Lower leg skin (tissue), 4 donors: Measurements from ENCODE around the gene KCNC1. TPM values are rescaled to one million over a fixed set of nuclear protein-coding genes. Genes with fewer than 3 reads are reported as not detected.

Source experiments
- DNase-seq, 2 donors: peaks; one replicate each; pipeline ENCODE4 v3.0.0-alpha.2; 2019; ENCODE audit warnings: low spot score in 2 of 2
- H3K4me3 ChIP-seq: fragments of 200-600 bp; sonication (generic); 2 replicates; pipeline ENCODE4 v1.5.1; 2017; ENCODE audit warnings: mild to moderate bottlenecking, low read depth; ENCODE audit not compliant: poor library complexity, severe bottlenecking
- CTCF ChIP-seq, 3 donors: fragments of 450-650 bp; IDR thresholded peaks; one replicate each; pipeline ENCODE4 v1.5.1; 2016; ENCODE audit warnings: antibody characterized with exemption in 3 of 3, mild to moderate bottlenecking in 3 of 3, moderate library complexity in 2 of 3
- POLR2A ChIP-seq, 2 donors: fragments of 450-650 bp; IDR thresholded peaks; one replicate each; pipeline ENCODE4 v1.6.1; 2016 to 2017; ENCODE audit warnings: antibody characterized with exemption in 2 of 2, mild to moderate bottlenecking in 1 of 2, moderate library complexity in 1 of 2
- WGBS, 2 donors: methylation state at CpG; one replicate each; pipeline ENCODE4 v1.1.5; 2018; 5-methylcytosine and 5-hydroxymethylcytosine counted together
- intact Hi-C: fragments of 100-400 bp; cut with DNase I; formaldehyde crosslinking; loops from one replicate; pipeline ENCODE4 v1.15.0; 2023; ENCODE audit warnings: low total_unique reads
- total RNA-seq, 4 donors: library from RNA; depleted of rRNA; stranded (reverse); fragments of >200 nt; gene quantifications; one replicate each; pipeline ENCODE4 v1.1.0, GENCODE V29; 2016

Gene KCNC1
- total RNA-seq, 4 donors from 2014 or later: 0.06 TPM; not detected in 3

DNA sequence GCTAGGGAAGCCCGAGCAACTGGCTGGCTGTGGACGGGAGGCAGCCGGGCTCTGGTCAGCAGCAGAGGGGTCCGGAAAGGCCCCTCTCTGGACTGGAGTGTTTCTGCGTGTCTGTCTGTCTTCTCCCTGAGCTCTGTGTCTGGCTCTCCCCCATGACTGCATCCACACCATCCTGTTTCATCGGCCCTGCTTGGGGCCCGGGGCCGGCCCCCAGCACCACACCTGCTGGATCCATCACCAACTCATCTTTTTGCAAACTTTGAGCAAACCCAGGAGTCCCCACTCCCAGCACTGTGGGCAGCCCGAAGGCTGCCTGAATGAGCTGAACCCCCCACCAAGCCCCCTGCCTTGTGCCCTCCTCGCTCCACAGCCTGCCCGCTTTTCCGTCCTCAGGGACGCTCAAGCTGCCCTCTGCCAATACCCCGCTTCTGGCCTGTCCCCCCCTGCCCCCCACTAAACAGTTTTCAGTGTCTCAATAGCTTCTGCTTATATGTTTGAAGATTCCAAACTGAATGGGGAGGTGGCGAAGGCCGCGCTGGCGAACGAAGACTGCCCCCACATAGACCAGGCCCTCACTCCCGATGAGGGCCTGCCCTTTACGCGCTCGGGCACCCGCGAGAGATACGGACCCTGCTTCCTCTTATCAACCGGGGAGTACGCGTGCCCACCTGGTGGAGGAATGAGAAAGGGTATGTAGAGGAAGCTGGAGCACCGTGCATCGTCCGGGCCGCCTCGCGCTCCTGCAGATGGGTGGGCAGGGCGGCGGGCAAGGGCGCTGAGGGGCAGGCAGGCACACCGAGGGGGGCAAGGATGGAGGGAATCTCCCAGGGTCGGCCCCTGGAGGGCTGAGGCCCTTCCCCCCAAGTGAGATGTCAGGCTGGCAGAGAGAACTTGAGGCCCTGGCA is 44.6 kb downstream of the KCNC1 start:
- no peak overlapping the region for H3K4me3 ChIP-seq
- TF ChIP-seq POLR2A (IDR thresholded peaks at IDR 0.05) (no peak), CTCF (IDR thresholded peaks at IDR 0.05) (no peak)
- WGBS, 2 donors: 94% methylated on average over 40 of the region's 40 CpGs
- no peak for DNase-seq
- intact Hi-C loops: no loop called here

DNA sequence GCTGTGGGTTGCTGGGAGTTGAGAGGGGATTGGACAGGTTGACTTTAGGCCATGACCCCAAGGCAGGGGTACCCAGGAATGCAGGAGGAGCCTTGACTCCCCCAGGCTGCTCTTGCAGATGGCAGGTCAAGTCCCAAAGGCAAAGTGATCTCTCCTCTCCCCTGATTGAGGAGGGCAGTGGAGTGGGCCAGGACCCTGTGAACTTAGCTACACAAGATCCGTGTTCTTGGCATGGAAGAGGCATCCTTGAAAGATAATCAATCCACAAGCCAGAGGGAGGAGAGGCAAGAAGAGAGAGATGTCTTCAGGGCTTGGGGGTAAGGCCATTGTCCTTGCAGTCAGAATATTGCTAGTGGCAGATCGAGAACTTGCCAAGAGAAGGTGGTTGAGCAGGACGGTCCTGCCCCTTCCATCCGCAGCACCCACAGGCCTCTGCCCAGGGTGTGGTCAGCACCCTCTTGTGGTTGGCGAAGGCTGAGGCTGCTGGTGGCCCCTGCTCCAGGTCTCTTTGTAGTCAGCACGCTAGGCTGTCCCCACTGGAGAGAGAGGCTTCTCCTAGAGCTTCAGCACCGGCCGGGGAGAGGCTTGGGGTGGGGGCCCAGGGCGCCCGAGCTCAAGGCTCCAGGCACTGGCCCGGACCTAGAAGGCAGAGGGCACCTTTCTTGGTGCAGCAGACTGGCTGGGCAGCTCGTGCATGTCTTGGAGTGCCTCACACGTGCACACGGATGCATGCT is 45.4 kb downstream of the KCNC1 start:
- peak in 1 of 2 donors; percentile 81 for DNase-seq
- TF ChIP-seq CTCF (IDR thresholded peaks at IDR 0.05) (no peak), POLR2A (IDR thresholded peaks at IDR 0.05) (no peak)
- H3K4me3 ChIP-seq: no peak overlapping the region
- 83 to 85% methylated on average over 14 of the region's 14 CpGs for WGBS, 2 donors
- intact Hi-C loops: no loop called here

DNA sequence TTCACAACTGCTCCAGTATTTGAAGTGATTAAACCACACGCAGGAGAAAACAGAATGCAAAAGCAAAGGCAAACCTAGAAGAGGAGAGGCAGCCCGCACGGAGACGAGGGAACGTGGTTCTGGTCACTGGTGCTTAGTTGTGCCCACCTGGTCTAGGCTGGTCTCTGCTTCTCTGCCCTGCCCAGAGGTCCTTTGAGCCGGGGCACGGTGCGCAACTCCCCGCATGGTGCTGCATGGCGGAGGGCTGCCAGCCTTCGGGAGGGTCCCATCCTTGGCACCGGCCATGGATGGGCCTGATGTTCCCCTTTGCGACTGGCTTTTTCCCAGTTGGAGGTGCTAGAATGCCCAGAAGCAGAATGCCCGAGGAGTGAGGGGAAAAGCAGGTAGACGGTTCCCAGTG is 46.1 kb downstream of the KCNC1 start:
- WGBS, 2 donors: 86 to 88% methylated on average over 15 of the region's 15 CpGs
- no peak for DNase-seq
- H3K4me3 ChIP-seq: no peak overlapping the region
- no peak for TF ChIP-seq CTCF (IDR thresholded peaks at IDR 0.05)
- TF ChIP-seq POLR2A (IDR thresholded peaks at IDR 0.05): no peak
- intact Hi-C loops: no loop called here

- intact Hi-C loops: no loop called here
- DNase-seq: peak; percentile 24 to 78
- 46 to 51% methylated on average over 11 to 12 of the region's 12 CpGs for WGBS, 2 donors
These were observed 46.6 kb downstream of the KCNC1 start for GRCh38 chr11:17781221-17781620.

GRCh38 chr11:17781626-17782025 is 47.0 kb downstream of the KCNC1 start:
- intact Hi-C loops: no loop called here
- TF ChIP-seq CTCF (IDR thresholded peaks at IDR 0.05) (no peak), POLR2A (IDR thresholded peaks at IDR 0.05) (no peak)
- 44 to 57% methylated on average over 12 of the region's 12 CpGs for WGBS, 2 donors
- DNase-seq: peak in 1 of 2 donors; percentile 64
- no peak overlapping the region for H3K4me3 ChIP-seq

More at GRCh38 chr11:17781221-17781620, 46.6 kb downstream of the KCNC1 start:
- no peak for TF ChIP-seq POLR2A (IDR thresholded peaks at IDR 0.05)
- H3K4me3 ChIP-seq: no peak overlapping the region

- DNase-seq: peak in 1 of 2 donors; percentile 61
- WGBS, 2 donors: 87 to 88% methylated on average over 12 of the region's 12 CpGs
- no peak overlapping the region for H3K4me3 ChIP-seq
- TF ChIP-seq POLR2A (IDR thresholded peaks at IDR 0.05): no peak
- no peak for TF ChIP-seq CTCF (IDR thresholded peaks at IDR 0.05)
- intact Hi-C loops: no loop called here
These were observed 47.6 kb downstream of the KCNC1 start for GRCh38 chr11:17782145-17782544.
